Measurements from ENCODE around the gene ROPN1.

DNA sequence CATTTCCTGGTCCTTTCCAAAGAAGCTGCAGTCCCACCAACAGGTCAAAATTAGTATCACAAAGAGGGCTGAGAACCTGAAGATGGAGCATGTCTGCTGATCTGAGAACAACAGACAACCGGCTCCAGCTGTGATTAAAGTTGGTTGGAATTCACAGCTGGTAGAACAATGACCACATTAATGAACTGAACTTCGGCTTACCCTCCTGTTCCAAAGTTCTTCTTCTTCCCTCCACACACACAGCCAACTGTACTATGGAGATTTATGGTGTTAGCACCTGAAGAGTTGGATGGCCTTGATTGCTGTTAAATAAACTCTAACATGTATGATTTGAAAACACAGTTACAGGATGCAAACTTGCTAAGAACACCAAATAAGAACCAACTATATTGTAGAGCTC, 27.4 kb upstream of the ROPN1 start:
- TF ChIP-seq, protein P1, sequence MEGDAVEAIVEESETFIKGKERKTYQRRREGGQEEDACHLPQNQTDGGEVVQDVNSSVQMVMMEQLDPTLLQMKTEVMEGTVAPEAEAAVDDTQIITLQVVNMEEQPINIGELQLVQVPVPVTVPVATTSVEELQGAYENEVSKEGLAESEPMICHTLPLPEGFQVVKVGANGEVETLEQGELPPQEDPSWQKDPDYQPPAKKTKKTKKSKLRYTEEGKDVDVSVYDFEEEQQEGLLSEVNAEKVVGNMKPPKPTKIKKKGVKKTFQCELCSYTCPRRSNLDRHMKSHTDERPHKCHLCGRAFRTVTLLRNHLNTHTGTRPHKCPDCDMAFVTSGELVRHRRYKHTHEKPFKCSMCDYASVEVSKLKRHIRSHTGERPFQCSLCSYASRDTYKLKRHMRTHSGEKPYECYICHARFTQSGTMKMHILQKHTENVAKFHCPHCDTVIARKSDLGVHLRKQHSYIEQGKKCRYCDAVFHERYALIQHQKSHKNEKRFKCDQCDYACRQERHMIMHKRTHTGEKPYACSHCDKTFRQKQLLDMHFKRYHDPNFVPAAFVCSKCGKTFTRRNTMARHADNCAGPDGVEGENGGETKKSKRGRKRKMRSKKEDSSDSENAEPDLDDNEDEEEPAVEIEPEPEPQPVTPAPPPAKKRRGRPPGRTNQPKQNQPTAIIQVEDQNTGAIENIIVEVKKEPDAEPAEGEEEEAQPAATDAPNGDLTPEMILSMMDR (conservative IDR thresholded peaks at IDR 0.05; ENCODE audit: low read depth, low read length), result no peak
- TF ChIP-seq EZH2 (IDR thresholded peaks at IDR 0.05; ENCODE audit: low read length, unreplicated experiment) (no peak), EZH2phosphoT487 (IDR thresholded peaks at IDR 0.05; ENCODE audit: borderline replicate concordance, low read length) (no peak)

Data from PC-3 (cell line).